NOMO-1 treated with DMSO at 0.1 percent for 48 hours (cell line): Measurements from ENCODE around the gene PHACTR2.
"Not testable (repeated sequence)": the region's sequence is repeated elsewhere in the genome, so short reads cannot be mapped to it uniquely, and the experiment has no call there.

Experiments used
- DNase-seq: peaks from one replicate; lab custom pipeline; 2025; ENCODE audit not compliant: unreplicated experiment; lab: John Stamatoyannopoulos, UW

Gene PHACTR2

DNA sequence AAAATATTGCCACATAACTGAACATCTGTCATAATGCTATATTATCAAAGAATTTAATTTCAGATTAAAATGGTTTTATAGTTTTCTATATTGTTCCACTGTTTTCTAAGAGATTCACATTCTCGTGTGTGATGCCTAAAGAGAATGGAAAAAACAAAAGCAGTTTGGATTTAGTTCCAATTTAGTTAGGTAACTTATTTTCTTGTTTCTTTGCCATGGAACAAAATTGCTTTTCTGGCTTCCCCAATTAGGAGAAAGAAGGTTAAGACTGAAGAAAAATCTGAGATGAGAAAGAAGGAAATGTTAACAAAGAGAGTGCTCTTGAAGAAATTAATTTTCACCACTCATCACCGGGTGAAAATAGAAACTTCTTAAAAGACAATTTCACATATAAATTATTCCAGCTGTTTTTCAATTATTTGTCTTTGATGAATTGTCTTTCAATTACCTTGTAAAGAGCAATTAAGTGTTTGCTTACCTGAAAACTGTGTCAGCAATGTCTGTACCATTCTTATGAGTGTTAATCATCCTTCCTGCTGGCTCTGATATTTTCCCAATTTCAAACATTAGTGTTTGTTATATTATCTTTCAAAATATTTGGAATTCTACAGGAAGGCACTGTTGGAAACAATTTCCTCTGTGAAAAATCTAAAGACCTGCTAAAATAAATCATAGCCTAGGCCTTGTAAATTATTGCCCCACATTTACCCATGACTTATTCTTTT is 19.5 kb downstream of the PHACTR2 start:
- DNase-seq: no peak

DNA sequence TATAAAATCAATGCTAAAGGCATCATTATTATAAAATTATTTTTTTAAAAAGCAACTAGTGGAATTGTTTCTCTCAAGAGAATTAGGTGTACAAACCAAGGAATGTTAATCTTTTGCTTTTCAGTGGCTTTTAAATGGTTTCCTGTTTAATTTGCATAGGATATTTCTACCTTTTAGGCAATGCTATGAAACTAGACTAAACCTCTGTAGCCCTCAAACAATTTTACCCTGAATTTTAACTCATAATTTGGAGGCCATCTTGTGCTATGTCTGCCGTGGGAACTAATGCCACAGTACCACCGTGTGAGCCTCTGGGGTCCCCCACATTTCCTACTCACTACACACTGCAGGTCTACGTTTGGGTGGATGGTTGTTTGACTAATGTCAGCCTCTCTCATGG is 20.6 kb downstream of the PHACTR2 start:
- DNase-seq: no peak

DNA sequence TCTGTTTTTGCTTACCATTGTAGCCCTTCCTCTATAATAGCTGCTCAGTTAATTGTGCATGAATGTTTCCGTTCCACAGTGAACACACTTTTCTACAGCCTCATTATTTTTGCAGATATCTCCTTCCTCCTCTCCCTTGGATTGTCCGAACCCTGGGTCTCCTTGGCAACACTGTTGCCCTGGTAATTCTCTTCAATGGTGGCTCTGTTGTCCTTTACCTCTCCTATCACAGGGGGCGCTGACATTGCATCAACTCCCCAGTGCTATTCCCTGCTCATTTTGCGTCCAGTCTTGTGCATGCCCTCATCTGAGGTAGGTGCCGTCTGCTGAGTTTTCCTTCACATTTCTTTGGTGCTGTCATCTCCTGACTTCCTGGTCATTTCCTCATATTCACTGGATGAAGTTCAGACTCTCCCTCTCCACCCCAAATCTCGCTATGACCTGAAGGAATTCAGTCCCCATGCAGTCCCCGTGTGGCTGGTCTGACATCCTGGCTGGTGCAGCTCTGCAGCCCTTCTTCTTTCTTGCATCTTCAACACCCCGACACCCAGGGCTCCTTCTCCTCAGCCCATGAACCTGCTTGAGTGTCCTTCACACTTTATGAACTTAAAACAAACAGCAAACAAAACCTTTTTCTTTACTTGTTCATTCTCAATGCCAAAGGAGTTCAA is 21.1 kb downstream of the PHACTR2 start:
- DNase-seq: no peak

DNA sequence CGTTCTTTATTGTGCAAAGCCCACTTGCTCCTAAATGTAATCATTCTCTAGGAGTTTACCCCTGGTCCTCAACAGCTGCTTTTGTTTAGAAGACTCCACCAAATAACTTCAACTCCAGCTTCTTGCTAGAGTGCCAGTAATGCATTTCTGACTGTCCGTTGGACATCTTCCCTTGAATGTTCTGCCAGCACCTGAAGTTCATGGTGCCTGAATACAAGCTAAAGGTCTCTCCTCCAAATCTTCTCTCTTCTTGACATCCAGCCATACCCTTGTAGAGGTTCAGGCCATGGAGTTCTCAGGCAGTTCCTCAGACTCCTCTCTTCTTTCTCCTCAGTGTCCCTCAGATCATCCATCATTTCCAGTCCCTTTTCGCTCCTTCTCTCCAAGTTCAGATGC is 21.7 kb downstream of the PHACTR2 start:
- no peak for DNase-seq

DNA sequence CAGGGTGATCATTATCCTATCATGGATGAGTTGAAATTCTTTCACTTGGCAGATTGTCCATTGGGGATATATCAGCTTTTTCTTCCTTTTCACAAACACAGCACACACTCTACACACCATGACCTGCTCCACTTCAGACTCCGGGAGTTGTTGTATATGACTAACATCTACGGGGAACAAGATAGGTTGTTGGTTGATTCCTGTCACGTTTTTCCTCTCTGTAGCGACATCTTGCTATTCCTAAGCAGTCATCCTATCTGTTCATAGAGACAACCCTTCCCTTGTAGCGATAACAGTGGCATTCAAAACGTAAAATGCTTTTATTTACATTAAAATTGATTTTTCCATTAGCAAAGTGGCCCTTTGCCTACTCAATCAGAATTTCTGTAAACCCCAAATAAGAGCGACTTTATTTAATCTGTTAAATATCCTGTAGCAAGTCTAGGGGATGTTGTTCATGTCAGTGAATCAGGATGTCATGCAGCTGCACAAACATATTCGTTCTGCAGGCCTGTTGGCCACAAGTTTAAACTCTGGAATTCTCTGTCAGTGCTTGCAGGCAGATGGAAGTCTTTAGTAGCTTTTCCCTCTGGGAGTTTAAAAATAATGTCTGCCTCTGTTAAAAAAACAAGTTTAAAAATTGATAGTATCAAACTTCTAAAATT is 23.1 kb downstream of the PHACTR2 start:
- no peak for DNase-seq

DNA sequence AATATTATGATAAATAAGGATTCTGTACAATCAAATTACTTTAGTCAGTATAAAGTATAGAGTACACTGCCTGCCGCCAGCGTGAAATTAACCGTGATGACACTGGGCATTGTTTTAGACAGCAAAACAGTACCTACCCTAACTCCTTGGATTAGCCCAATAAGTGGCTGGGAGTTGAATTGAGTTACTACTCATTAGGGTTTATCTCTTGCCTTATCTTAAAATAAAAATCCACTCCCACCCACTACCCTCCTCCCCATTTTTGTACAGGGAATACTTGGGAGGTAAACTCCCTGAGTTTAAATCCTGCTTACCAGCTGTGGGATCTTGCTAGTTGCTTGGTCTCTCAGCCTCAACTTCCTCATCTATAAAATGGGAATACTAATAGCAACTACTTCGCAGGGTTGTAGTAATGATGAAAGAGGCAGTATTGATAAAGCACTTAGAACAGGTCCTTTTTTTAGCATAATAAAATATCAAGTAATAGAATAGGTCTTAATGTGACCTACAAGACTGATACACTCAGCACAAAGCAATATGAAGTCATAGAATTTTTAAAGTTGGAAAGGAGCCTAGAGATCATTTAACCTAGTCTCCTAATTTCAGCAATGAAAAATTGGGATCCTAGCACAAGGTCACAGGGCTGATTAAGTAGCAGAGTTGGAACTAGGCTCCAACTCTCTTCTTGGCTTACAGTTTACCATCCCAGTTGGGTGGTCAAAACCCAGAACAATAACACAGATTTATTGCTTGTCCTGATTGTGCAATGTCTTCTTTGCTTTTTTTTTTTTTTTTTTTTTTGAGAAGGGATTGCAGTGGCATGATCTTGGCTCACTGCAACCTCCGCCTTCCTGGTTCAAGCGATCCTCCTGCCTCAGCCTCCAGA is 23.8 kb downstream of the PHACTR2 start:
- no peak for DNase-seq

DNA sequence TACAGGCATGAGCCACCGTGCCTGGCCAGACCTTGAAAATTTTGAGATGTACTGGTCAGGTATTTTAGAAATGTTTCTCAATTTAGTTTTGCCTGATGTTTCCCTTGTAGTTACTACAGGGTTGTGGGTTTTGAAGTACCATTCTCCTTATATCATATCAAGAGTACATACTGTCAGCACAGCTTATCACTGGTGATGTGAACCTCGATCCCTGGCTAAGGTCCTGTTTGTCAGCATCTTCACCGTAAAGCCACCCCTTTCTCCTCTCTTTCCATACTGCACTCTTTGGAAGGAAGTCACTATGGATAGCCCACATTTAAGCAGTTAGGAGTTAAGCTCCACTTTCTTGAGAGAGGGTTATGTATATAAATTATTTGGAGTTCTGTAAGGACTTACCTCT is 27.8 kb downstream of the PHACTR2 start:
- DNase-seq: no peak

DNA sequence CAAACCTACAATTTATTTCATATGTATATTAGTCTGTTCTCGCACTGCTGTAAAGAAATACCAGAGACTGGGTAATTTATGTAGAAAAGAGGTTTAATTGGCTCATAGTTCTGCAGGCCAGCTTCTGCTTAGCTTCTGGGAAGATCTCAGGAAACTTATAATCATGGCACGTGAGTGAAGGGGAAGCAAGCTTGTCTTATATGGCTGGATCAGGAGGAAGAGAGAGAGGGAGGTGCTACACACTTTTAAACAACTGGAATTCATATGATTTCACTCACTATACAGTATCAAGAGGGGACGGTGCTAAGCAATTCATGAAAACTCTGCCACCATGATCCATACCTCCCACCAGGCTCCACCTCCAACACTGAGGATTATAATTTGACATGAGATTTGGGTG is 29.9 kb downstream of the PHACTR2 start:
- no peak for DNase-seq

DNA sequence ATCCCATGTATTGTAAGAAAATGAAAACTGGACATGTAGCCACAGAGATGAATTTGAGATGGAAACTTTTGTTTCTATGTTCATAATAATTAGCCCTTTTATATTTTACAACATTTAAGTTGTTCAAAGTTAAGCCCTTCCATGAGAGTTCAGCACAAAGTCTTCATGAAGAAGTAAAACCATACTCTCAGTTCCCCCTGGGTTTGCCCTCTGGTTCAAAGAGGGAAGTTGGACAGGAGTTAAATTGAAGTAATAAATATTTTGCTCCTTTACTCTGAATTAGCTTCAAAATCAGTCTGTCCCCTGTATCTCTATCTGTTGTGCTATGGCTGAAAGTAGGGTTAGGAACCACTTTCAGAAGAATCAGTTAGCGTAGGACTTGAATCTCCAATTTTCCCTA is 31.1 kb downstream of the PHACTR2 start:
- DNase-seq: peak; percentile 89

DNA sequence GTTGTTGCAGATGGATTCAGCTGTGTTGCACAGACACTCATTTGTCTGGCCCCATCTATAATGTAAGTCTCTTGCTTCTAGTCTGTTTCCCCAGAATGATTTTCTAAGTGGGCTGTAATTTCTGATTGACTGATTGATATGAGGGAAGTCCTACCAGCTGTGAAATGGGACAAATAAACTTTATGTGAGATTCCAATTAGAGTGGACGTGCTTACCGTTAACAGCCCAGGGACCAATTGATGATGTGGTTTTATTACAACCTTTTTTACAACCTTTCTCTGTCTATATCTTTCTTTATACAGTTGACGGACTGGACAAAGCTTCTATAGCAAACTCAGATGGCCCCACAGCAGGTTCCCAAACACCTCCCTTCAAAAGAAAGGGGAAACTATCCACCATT is 33.9 kb downstream of the PHACTR2 start:
- DNase-seq: no peak

DNA sequence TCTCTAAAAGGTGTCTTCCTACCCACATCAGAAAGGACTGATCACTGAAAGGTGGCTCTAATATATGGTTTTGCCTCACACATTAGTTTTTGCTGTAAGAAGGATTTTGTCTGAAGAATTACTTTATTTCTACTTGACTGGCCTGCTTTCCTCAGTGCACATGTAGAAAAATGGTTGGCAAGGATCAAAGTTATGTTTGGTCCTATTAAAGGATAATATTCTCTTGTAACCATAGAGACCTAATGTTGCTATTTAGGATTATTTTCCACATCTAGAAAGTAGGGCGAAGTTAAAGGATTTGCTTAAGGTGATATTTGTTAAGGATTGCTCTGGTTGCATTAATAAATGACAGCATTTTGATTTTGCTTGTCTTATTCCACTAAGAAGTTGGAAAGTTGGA is 40.7 kb downstream of the PHACTR2 start:
- DNase-seq: no peak

DNA sequence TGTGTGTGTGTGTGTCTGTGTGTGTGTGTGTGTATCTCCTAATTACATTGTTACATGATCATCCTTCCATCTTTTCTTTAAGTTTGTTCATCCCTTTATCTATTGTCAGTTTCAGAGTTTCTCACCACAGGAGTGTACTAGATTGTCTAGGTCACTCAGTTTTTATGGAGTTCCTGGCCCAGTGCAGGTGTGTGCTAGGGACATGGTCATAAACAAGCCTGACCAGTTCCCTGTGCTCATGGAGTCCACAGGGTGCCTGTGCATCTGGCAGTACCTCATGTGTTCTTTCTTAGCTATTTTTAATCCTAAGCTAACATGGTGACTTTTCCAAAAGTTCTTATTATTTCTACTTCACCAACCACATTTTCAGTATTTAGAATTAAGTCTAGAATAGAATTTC is 43.9 kb downstream of the PHACTR2 start:
- DNase-seq: no peak

DNA sequence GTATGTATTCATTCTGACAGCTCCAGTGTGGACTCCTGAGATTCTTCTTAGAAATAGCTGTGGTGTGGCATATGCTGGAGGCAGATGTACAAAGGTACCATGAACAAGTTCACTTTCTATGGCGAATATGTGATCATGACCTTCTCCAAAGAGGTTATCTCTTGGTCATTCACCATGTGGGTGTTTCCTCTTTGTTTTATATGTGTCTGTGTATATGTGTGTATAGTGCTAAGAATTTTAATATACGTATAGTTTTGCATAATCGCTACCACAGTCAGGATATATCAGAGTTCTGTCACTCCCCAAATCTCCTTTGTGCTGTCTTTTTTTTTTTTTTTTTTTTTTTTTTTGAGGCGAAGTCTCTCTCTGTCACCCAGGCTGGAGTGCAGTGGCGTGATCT is 47.1 kb downstream of the PHACTR2 start:
- DNase-seq: no peak

DNA sequence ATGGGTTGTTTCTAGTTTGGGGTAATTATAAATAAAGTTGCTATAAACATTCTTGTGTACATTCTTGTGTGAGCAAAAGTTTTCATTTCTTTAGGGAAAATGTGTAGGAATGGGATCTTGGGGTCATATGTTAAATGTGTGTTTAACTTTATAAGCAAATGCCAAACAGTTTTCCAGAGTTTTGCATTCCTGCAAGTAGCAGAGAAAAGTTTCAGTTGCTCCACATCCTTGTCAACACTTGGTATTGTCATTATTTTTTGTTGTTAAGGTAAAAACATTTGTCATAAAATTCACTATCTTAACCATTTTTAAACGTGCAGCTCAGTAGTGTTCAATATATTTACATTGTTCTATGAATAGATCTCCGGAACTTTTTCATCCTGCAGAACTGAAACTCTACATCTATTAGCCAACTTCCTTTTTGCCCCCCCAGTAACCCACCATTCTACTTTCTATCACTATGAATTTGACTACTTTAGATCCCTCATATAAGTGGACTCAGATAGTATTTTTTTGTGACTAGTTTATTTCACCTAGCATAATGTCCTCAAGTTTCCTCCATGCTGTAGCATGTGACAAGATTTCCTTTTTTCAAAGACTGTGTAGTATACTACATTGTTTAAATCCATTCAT is 48.4 kb downstream of the PHACTR2 start:
- peak; percentile 58 for DNase-seq

DNA sequence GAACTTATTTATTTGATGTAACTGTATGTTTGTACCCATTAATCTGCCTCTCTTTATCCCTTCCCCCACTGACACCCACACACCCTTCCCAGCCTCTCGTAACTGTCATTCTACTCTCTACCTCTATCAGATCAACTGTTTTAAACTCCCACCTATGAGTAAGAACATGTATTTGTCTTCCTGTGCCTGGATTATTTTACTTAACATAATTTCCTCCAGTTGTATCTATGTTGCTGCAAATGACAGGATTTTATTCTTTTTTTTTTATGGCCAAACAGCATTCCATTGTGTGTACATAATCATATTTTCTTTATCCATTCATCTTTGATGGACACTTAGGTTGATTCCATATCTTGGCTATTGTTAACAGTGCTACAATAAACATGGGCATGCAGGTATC is 49.3 kb downstream of the PHACTR2 start:
- no peak for DNase-seq

DNA sequence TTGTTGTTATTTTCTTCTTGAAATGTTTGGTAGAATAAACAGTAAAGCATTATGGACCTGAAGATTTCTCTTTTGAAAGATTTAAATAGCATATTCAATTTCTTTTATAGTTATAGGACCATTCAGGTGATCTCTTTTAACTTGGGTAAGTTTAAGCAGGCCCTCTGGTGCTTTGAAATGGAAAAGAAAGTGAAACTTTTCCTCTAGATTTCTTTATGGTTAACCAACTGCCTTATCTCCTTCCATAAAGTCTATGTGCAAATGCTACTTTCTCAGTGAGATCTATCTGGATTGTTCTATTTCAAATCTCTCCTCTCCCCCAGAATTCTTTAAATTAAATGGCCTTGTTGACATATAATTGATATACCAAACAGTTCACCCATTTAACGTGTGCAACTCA is 54.0 kb downstream of the PHACTR2 start:
- no peak for DNase-seq

DNA sequence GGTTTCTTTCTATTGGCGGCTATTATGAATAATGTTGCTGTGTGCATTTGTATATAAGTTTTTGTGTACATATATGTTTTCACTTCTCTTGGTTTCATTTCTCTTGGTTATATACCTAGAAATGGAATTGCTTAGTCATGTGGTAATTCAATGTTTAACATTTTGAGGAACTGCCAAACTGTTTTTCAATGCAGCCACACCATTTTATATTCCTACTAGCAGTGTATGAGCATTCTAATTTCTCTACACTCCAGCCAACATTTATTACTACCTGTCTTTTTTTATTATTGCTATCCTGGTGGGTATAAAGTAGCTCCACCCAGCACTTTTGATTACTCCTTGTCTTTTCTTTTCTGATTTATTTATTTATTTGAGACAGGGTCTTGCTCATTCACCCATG is 54.8 kb downstream of the PHACTR2 start:
- peak; percentile 82 for DNase-seq

DNA sequence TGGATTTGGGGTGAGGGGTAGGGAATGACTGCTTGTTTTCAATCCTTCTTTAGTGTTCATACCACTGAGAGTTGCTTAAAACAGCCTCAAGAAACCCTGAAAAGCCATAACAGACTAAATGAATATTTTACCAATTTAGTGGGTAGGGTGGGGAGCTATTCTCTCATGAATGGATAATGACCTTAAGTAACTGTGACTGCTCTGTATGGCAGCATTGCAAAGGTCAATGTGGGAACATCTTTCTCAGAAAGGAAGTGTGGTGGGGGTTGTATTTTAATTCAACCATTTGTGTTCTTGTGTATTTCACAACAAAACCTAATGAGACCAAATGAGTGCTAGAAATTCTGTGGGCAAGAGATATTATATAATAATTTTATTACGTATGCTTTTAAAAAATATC is 55.7 kb downstream of the PHACTR2 start:
- DNase-seq: no peak

DNA sequence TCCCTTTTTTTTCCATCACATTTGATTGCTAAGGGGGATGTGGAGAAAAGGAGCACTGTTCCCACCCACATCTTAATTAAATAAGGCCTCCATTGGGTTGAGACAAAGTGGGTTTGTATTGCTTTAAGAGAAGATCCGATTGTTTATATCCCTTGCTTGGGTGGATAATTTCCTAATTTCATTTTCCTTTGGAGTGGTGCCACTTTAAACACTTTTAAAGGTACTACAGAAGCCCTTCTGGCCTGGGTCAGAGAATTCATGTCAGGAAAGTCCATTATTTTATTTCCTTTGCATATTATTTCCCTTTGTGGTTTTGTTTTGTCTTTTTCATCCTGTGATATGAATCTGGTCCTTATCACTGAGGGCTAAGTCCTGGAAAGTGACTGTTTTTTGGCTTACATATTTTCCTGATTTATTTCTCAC is 56.9 kb downstream of the PHACTR2 start:
- DNase-seq: no peak

DNA sequence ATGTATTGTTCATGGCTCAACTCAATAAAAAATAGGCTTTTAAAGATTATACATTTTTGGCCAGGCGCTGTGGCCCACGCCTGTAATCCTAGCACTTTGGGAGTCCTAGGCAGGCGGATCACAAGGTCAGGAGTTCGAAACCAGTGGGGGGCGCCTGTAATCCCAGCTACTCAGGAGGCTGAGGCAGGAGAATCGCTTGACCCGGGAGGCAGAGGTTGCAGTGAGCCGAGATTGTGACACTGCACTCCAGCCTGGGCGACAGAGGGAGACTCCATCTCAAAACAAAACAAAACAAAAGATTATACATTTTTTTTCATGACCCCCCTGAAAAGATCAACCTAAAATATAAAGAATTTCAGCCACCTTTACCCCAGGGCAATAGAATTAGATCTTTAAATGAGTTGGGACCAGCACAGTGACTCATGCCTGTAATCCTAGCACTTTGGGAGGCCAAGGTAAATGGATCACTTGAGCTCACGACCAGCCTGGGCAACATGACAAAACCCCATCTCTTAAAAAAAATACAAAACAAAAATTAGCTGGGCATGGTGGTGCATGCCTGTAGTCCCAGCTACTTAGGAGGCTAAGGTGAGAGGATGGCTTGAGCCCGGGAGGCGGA is 60.4 kb downstream of the PHACTR2 start:
- DNase-seq: not testable (repeated sequence)
